Fibroblast of villous mesenchyme (primary cell): ENCODE results near the gene KCP. TPM values are rescaled to one million over a fixed set of nuclear protein-coding genes. Genes with fewer than 3 reads are reported as not detected.

ENCODE experiments used
- DNase-seq: peaks from one replicate; pipeline ENCODE4 v3.0.0-alpha.2; 2010; ENCODE audit warnings: low read depth
- H3K4me3 ChIP-seq: 2 replicates; pipeline ENCODE4 v1.5.1; 2011; ENCODE audit warnings: low read depth, mild to moderate bottlenecking, low read length
- total RNA-seq: library from RNA; depleted of rRNA; stranded (reverse); fragments of >200 nt; gene quantifications from 2 replicates; pipeline ENCODE4 v1.2.3, GENCODE V29; 2012
- TF ChIP-seq, protein P1 (sequence below): IDR thresholded peaks from 2 replicates; pipeline ENCODE4 v1.5.1; 2012; ENCODE audit warnings: low read depth, mild to moderate bottlenecking, low read length; ENCODE audit not compliant: insufficient read depth

KCP gene
- total RNA-seq, 1 donor: not detected

- no peak overlapping the region for H3K4me3 ChIP-seq
- TF ChIP-seq, protein P1, sequence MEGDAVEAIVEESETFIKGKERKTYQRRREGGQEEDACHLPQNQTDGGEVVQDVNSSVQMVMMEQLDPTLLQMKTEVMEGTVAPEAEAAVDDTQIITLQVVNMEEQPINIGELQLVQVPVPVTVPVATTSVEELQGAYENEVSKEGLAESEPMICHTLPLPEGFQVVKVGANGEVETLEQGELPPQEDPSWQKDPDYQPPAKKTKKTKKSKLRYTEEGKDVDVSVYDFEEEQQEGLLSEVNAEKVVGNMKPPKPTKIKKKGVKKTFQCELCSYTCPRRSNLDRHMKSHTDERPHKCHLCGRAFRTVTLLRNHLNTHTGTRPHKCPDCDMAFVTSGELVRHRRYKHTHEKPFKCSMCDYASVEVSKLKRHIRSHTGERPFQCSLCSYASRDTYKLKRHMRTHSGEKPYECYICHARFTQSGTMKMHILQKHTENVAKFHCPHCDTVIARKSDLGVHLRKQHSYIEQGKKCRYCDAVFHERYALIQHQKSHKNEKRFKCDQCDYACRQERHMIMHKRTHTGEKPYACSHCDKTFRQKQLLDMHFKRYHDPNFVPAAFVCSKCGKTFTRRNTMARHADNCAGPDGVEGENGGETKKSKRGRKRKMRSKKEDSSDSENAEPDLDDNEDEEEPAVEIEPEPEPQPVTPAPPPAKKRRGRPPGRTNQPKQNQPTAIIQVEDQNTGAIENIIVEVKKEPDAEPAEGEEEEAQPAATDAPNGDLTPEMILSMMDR: no peak
- DNase-seq: no peak
Observed at GRCh38 chr7:128845987-128846386, 64.5 kb downstream of the KCP start.

- no peak overlapping the region for H3K4me3 ChIP-seq
- TF ChIP-seq, protein P1: no peak
- no peak for DNase-seq
Observed at GRCh38 chr7:128845475-128845874, 65.0 kb downstream of the KCP start.

- TF ChIP-seq, protein P1: no peak
- DNase-seq: no peak
- no peak overlapping the region for H3K4me3 ChIP-seq
Observed at GRCh38 chr7:128844777-128845311, 65.7 kb downstream of the KCP start.

GRCh38 chr7:128843938-128844621 lies 66.4 kb downstream of the KCP start:
- TF ChIP-seq, protein P1: no peak
- no peak overlapping the region for H3K4me3 ChIP-seq
- DNase-seq: no peak

GRCh38 chr7:128842674-128843641 lies 67.6 kb downstream of the KCP start:
- DNase-seq: no peak
- H3K4me3 ChIP-seq: no peak overlapping the region
- TF ChIP-seq, protein P1: no peak

- no peak overlapping the region for H3K4me3 ChIP-seq
- TF ChIP-seq, protein P1: peak; percentile 60
- DNase-seq: no peak
Observed at GRCh38 chr7:128841921-128842673, 68.4 kb downstream of the KCP start.
